Sciatic nerve (tissue), 2 donors: ENCODE data around the gene DIDO1. TPM values are rescaled to one million over a fixed set of nuclear protein-coding genes. Genes with fewer than 3 reads are reported as not detected.
A peak's percentile ranks its signal among the peaks of the same experiment; 100 is the strongest.

ENCODE experiments used
- ATAC-seq: fragments of 200-7000 bp; cut with Tn5 transposase; one replicate; pipeline ENCODE4 v1.9.1; 2020; ENCODE audit warnings: mild to moderate bottlenecking, moderate library complexity
- DNase-seq: peaks from one replicate; pipeline ENCODE4 v3.0.0-alpha.2; 2020; ENCODE audit warnings: low spot score
- intact Hi-C: fragments of 100-400 bp; cut with DNase I; formaldehyde crosslinking; loops from one replicate; pipeline ENCODE4 v1.14.2; 2022
- total RNA-seq: library from RNA; stranded (reverse); fragmentation: NEBNext Ultra II Directional; extraction: Animal tissue kit (Norgen Biotek cat#: 25700); gene quantifications from one replicate; pipeline ENCODE4 v1.2.1, GENCODE V29; 2021
- donor health status: DM: no; HTN: no; CAD: no.
- donor health status: DM: no; HTN: no; CAD: no.

Gene DIDO1
- total RNA-seq, 1 donor from 2014 or later, result 60.9 TPM

DNA sequence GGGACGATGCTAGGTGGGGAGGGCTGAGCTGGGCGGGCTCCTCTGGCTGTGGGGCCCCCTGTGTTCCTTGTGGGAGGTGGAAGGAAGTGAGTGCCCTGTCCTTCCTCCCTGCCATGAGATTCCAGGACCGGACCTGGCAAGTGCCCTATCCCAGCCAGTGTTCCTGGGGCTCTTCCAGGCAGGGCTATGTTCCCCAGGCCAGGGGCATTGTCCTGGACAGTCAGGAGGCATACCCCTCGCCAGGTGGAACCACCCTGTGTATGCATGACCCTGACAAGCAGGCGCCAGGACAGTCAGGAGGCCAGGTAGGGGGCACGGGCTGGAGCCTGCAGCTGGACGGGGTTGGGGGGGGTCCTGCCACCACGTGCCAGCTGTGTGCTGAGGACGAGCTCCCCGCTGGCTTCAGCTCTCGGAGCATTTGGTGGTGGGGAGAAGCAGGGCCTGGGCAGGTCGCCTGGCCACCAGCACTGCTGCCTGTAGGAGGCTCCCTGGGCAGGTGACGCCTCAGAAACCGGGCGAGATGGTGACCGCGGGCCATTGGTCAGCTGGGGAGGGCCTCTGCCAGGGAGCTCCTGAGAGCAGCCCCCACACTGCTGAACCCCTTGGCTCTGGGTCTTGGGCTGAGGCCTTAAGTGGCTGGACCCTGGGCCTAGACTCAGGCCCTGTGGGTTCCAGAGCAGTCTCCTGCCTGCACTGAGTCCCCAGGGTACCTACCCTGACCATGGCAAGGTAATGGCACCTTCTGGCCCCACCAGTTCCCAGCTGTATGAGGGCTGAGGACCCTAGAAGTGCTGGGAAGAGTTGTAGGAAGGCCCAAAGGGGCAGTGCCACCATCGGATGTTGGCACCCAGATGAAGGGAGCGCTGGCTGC, 26.9 kb upstream of the DIDO1 start:
- ATAC-seq (peak; percentile 25), DNase-seq (no peak)
- intact Hi-C loops, result no loop called here

DNA sequence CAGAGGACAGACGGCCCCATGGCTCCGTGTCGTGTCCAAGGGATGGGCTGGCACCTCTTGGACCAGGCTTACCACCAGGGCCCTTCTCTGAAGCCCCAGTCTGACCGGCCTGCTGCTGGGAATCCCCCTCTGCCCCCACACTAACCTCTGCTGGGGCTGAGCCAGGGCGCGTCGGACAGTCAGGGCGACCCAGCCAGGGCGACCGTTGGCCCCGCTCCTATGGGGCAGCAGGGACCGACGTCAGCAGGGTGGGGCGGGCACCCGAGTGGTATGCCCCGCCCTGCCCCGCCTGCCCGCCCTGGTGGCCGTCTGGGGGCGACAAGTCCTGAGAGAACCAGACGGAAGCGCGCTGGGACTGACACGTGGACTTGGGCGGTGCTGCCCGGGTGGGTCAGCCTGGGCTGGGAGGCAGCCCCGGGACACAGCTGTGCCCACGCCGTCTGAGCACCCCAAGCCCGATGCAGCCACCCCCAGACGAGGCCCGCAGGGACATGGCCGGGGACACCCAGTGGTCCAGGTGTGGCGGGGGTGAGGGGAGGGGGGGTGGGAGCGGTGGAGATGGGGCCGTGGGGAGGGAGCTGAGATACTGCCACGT, 26.2 kb upstream of the DIDO1 start, which contains the start of gene SLC17A9:
TSS of gene SLC17A9 (plus strand) at position 337 of the 595 bp plus-strand sequence. CDS start at position 459, 122 bp downstream.
- intact Hi-C loops, result no loop called here
- ATAC-seq (peak; percentile 26), DNase-seq (peak; percentile 77)

DNA sequence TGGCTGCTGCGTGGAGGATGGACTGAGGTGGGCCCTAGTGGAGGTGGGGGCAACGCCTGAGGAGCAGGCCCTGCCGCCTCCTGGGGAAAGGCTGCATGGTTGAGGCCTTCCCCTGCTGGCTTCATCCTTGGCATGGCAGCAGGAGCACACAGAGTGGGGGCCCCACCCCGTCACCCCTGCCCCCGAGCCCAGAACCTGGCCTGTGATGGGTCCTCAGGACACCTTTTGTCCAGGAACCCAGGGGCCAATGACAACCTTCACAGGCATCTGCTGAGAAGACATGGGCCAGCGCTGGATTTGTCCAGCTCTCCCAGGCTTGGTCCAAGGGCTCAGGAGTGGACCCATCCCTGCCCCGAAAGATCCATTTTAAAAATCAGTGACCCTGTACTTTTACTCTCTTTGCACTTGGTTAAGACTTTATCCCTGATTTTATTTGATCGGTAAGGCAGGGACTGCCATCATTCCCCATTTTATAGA, 25.6 kb upstream of the DIDO1 start:
- no peak for ATAC-seq
- intact Hi-C loops, result no loop called here

DNA sequence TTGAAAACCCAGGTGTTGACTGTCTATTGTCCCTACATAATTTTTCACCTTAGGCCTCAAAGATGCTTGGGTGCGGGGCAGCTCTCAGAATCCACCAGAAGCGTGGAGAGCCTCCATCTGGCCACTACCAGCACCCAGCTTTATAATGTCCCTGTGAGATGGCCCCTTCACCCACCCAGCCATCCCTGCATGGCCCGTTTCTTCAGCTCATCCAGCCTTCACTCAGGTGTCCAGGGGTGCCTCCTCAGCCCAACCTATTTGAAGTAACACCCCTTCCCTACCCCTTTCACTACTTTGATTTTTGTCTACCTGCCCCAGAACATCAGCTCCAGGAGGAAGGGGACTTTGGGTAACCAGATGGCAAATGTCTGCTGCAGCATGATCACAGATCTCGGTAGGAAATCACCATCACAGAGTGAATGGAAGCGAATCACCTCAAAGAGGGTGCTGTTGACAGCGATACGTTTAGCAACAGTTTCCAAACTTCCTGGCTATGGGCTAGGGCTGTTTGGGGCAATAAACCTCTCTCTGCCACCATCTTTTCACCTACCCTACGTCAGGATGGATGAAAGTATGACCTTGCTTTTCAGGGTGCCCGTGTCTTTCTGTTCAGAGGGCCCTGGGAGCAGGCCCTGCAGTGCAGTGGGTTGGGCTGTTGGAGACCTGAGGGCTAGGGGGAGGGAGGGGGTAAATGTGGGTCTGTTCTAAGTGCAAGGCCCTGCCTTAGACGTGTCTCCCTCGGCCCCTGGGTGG, 25.0 kb upstream of the DIDO1 start:
- no peak for ATAC-seq
- intact Hi-C loops, result no loop called here
- no peak for DNase-seq

More for the DNA sequence above, 25.6 kb upstream of the DIDO1 start:
- DNase-seq, result no peak

DNA sequence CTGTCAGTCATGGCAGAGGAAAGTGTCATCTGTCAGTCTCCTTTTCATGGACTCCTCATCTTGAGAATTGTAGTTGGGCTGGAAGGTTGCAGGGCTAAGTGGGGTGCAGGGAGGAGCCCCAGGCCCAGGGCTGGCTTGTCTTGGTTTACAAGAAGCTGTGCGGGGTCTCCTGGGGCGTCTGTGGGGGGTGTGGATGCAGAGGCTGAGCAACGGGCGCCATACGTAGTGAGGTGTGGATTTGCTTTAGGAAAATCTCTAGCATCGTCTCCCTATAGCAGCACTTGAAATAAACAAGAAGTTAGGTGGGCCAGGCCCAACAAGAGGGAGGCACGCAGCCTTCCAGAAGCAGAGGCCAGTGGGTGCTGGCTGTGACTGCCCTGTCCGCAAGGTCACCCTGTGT, 24.4 kb upstream of the DIDO1 start:
- no peak for ATAC-seq
- intact Hi-C loops, result no loop called here

DNA sequence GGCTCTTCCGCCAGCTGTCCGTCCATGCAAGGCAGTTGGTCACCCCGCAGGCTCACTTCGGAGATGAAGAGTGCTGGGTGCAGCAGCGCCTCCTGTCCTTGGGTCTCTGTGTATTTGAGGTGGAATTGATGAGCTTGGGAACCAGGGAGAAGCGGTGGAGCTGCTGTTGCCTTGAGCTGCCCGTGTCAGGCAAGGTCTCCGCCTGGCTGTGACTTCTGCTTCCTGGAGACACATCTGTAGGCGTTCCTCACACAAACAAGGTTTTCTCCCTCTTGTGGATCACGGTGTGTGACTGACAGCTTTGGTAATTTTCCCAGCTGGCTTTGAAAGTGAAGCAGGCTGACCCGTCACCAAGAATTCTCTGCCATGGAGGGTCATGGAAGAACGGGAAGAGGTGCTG, 23.7 kb upstream of the DIDO1 start:
- intact Hi-C loops, result no loop called here
- ATAC-seq, result no peak

More for the DNA sequence above, 24.4 kb upstream of the DIDO1 start:
- DNase-seq, result no peak

DNA sequence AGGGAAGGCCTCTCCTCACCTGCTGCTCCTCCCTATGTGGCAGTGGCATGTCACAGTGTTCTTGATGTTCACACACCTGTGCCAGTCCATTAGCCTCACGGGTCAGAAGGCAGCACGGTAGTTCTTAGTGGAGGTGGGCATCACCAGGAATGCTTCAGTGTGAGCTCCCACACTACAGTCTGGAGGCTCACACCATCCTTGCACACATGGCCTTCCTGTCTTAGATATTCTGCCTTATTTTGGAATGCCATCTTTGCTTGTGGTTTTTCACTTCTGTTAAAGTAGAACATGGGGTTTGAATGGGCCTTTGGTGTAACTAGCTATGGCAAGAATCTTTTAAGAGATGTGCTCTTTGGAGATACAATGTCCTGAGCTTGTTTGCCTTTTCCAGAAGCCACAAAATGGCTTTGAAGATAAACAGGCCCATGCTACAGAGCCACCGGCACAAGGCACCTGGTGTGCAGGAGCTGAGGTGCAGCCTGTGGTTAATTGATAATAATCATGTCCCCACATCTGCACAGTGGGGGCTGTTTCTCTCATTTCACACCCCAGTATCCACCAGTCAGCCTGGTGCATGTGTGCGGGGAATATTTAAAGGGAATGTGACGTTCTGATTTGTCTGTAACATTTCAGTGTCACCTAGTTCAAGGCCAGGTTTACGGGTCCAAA, 23.0 kb upstream of the DIDO1 start:
- intact Hi-C loops, result no loop called here
- ATAC-seq (no peak), DNase-seq (no peak)

More for the DNA sequence above, 23.7 kb upstream of the DIDO1 start:
- no peak for DNase-seq

DNA sequence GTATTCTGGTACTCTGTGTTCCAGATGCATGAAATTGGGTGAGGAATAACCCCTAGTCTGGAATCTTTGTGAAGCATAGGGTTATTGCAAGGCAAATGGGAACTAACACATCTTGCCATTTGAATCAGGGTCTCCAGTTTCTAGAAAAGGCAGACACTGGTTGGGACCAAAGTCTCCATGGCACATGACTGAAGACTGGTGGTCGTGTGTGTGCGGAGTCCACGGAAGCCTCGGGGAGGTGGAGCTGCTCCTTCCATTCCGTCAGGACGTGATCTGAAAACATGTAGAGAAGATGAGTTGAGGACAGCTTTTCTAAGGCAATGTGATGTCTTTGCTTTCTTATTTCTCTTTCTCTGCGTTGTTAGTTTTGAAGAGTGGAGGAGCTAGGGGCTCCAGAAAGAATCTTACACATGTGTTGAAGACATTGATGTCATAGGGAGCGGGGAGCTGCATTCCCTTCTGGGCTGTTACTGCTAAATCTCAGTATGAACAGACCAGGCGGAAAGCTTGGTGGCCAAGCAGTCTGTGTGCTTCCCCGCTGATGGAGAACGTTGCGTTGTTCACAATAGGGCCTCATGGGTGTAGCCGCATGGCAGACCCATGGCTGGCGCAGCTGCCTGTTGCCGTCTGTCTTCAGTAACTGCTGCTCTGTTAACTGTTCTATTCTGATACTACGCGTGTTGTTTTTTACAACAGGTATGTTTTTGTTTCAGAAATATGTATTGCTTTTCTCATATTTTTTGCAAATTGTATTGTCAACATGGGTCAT, 21.4 kb upstream of the DIDO1 start:
- intact Hi-C loops, result no loop called here
- ATAC-seq, result no peak

DNA sequence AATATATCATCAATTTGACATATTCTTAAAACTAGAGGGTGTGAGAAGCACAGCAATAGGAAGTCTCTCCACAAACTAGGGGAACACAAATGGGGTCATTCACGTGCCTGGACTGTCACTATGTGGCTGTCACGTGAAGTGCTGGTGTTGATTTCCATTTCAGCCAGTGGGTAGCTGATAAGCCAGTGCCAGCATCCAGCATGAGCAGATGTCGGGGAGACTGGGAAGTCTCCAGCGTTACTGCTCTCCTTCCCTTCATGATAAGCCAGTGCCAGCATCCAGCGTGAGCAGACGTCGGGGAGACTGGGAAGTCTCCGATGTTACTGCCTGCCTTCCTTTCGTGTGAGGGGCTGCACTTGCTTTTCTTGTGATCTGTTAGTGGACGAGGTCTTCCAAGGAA, 20.6 kb upstream of the DIDO1 start:
- DNase-seq, result no peak
- intact Hi-C loops, result no loop called here
- ATAC-seq, result no peak

More for the DNA sequence above, 21.4 kb upstream of the DIDO1 start:
- DNase-seq, result no peak

DNA sequence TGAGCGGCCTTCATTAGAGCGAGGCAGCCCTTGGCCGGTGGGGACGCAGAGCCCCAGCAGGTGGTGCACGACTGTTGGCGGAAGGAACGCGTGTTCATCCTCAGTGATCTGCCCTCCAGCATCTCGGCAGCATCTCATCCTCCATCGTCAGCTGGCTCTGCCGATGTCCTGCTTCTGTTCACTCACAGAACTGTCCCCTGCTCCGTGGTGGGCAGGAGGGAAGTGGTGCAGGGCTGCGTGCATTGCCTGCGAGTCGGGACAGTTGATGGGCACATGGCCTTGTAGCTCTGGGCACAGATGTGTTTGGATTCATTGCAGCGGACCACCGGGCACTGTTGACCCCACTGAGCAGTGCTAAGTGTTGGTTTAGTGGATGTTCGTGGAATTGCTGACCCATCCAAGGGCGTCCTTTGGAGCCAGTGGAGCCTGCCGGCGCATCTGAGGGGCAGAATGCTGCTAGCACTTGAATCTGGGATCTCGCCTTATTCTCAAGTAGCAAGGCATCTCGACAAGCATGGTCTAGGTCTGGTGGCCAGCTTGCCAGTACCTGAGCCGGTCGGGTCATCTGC, 19.6 kb upstream of the DIDO1 start:
- DNase-seq (no peak), ATAC-seq (no peak)
- intact Hi-C loops, result no loop called here

DNA sequence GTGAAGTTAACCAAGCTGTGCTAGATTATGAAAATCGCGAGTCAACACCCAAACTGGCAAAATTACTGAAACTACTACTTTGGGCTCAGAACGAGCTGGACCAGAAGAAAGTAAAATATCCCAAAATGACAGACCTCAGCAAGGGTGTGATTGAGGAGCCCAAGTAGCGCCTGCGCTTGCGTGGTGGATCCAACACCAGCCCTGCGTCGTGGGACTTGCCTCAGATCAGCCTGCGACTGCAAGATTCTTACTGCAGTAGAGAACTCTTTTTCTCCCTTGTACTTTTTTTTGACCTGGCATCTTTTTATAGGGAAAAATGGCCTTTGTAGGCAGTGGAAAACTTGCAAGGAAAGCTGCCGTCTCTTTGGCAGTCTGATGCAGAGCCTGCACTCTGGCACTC, 18.4 kb upstream of the DIDO1 start:
- intact Hi-C loops, result no loop called here
- DNase-seq (no peak), ATAC-seq (no peak)

DNA sequence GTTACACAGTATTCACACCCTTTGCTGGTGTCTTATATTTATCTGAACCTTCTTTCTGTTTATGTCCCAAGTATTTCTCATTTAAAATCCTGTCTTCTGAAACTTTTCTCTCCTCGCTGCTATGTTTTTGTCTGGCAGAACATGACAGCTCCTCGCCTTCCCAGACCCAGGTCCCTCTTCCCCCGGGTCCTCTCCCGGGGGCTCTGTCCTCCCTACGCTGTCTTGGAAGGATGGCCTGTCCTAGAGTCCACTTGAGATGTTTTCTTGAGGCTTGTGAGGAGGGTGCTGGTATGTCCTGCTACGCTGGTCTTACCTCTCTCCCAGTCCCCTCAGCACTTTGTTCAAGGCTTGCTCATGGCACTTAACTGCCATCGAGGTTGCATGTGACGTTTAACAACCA, 17.9 kb upstream of the DIDO1 start:
- DNase-seq (no peak), ATAC-seq (no peak)
- intact Hi-C loops, result no loop called here

DNA sequence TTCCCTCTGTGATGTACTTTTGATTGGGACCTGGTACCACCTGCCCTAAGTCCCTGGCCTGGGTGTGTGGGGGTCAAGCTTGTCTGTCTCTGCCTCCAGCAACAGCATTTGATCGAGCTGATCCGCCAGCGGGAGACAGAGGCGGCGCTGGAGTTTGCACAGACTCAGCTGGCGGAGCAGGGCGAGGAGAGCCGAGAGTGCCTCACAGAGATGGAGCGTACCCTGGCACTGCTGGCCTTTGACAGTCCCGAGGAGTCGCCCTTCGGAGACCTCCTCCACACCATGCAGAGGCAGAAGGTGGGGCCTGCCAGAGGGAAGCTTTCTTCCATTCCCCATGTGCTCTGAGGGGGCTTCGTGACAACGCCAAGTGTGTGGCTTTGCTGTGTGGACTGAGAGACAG, 17.1 kb upstream of the DIDO1 start:
- intact Hi-C loops, result no loop called here
- ATAC-seq, result no peak
- peak; percentile 54 for DNase-seq

DNA sequence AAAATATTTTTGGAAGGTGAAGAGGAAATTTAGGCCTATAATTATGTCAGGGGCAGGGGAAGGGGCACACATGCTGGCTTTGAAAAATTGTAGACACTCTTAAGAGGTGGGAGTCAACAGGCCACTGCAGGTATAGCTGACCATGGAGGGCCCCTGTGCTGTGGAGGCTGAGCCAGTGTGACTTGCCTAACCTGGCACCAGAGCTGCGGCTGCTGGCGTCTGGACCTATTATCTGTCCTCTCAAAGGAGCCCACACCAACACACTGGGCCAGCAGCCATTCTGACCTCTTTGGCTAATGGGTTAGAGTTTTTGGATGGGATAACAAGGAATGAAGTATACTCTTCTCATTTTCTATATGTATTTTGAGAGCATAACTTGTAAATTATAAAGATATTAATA, 16.2 kb upstream of the DIDO1 start:
- DNase-seq, result peak; percentile 52
- intact Hi-C loops, result loop anchor here (1.0 kb wide), 1 partner anchor 41 kb away; no protein-coding TSS in a partner anchor
- ATAC-seq, result no peak

DNA sequence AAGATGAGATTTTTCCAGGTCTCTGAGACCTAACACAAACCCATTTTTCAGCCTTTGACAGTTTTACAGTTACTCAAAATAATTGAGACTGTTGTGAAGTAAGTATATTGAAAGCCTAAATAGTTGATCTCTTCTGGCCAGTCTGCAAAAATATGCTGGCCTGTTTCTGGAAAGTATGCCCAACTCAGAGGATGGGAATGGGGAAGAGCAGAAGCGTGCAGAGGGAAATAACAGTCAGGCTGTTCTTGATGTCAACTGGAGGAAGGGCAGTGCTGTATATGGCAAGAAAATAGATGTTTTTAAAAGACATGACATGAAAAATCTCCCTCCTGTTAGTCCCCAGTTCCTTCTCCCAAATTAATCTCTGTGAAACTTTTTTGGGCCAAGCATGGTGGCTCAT, 15.5 kb upstream of the DIDO1 start:
- ATAC-seq (no peak), DNase-seq (no peak)
- intact Hi-C loops, result loop anchor here (1.0 kb wide), 1 partner anchor 42 kb away; no protein-coding TSS in a partner anchor

DNA sequence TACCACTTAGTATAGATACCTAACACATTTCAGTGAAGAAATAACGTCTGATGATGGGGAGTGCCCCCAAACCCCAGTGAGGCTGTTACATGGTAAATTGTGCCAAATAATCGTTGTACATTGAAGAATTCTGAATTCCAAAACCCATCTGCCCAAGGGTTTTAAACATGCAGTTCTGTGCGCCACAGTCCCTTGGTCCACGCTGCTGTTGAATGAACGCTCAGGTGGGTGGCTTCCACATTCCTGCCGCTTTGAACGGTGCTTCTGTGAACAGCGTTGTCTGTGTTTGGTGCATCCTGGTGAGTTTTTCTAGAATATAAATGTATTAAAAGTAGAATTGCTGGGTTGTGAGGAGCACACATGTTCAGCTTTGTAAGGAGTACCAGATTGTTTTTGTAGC, 14.6 kb upstream of the DIDO1 start:
- DNase-seq (peak; percentile 41), ATAC-seq (no peak)
- intact Hi-C loops, result no loop called here

DNA sequence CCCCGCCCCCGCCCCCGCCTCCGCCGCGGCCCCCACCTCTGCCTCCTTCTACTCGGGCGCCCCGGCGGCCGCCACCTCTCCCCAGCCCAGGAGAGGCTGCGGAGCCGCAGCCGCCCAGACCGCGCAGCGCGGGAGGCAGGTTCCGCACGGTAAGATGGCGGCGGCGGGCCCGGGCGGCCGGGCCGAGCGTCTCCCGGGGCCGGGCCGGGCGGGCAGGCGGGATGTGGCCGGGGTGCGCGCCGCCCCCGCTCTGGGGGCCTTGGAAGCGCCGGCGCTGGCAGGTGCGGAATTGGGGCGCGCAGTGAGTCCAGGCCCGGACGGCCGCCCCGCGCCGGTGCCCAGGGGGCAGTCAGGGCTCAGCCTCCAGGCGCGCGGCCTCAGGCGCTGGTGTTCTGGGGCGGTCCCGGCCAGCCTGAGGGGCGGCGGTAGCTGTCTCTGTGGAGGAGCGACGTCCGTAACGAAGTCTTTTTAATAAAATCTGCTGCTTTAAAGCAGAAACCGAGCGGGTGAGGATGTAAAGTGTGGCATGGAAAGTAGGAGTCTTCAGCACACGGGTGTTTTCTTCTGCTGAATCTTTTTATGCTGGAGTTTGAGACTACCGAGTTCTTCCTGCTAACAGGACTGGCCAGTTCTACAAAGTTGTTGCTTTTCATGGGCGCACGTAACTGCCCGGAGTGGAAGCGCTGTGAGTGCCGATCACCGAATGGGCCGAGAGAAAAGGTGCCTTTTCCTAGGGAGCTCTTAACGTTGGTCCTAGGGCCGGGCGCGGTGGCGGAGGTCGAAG, 12.0 kb upstream of the DIDO1 start, which contains the start of gene GID8:
TSS of gene GID8 (plus strand) at position 43 of the 784 bp plus-strand sequence. CDS start 3,356 bp downstream, outside the sequence.
- peak; percentile 42 for ATAC-seq
- DNase-seq, result peak; percentile 72
- intact Hi-C loops, result no loop called here
